ENCODE results near the gene EHBP1.

EHBP1 gene

DNA sequence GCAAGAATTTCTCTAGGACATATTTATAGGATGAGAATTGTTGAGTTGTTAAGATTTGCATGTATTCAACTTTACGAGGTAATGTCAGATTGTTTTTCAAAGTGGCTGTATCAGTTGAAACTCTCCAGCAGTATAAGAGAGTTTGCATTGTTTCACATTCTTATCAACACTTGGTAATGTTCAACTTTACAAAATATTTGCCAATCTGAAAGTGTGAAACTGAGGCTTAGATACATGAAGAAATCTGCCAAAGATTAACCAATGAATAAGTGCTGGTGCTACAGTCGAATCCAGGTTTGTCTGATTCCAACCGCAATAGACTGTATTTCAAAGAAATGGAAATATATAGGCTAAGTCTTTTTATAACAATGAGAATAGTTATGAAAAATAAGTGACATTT lies 117.0 kb downstream of the EHBP1 start:
- DNase-seq (ENCODE audit: low spot score): no peak

DNA sequence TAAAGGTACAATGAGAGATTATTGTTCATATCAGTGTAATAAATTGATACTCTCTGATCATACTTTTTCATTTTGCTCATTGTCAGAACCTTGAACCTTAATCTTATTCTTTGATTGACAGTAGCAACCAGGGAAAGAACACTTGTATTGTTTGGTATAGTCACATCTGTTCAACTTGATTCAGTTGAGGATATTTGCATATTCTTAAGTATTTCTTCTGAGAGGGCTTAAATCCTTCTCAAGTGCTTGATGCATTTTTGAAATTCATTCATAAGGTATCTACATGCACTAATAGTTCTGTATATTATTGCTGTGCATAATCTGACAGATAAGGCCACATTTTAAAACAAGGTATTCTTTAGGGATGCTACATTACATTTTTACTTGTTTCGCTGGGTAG lies 118.9 kb downstream of the EHBP1 start:
- DNase-seq (ENCODE audit: low spot score): no peak

GRCh38 chr2:62826141-62826540 lies 120.6 kb downstream of the EHBP1 start:
- no peak for DNase-seq (ENCODE audit: low spot score)

GRCh38 chr2:62826953-62827675 lies 121.6 kb downstream of the EHBP1 start:
- no peak for DNase-seq (ENCODE audit: low spot score)

- no peak for DNase-seq (ENCODE audit: low spot score)
Measured at GRCh38 chr2:62831729-62832128, 126.2 kb downstream of the EHBP1 start.

DNA sequence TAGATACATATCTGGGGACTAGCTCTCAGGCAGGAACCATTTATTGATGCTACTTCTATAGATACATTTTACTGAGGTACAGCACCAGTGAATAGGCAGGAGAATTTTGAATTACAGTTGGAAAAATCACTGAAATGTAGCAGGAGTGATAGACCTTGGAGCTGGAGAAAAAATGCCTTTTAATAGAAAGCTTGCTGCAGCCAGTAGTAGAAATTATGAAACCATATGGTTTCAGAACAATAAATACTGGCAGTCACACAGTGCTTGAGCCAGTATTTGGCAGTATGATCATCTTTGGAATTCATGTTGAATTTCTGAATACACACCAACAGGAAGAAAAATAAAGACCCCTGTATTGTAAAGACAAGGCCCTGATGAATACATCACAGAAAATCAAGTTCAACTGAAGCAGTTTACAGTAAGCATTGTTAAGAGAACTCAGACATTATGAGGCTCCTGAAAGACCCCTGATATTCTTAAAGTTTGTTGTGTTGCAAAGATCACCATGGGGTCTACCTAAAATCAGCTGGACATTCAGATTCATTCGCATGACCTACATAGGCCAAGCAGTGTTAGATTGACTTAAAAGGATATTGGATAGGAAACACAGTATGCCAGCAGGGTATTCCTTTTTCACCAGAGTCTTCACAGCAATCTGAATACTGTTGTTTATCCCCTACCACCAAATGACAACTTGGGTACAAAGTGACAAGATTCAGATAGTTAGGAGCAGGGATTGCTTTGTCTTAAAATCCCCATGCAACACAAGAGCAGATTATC lies 139.0 kb downstream of the EHBP1 start:
- DNase-seq (ENCODE audit: low spot score): no peak

DNA sequence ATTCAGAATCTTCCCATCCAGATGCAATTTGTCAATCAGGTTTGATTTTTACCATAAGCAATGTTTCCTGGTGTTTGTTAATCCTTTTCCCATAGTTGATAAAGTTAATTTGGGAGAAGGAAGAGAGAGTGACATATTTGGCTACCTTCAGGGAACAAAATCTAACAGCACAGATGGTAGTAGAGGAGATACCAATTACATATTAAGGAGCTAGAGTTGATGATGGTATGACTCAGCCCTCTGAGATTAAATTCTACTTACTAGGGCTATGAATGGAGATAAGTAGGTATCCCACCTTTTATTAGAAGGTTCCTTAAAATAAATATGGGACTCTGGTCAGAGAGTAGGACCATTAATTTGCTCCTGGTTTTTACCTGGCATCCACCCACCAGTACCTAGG lies 139.7 kb downstream of the EHBP1 start:
- no peak for DNase-seq (ENCODE audit: low spot score)

GRCh38 chr2:62852254-62852653 lies 146.7 kb downstream of the EHBP1 start:
- DNase-seq (ENCODE audit: low spot score): no peak

GRCh38 chr2:62854600-62855514 lies 149.3 kb downstream of the EHBP1 start:
- DNase-seq (ENCODE audit: low spot score): no peak

DNA sequence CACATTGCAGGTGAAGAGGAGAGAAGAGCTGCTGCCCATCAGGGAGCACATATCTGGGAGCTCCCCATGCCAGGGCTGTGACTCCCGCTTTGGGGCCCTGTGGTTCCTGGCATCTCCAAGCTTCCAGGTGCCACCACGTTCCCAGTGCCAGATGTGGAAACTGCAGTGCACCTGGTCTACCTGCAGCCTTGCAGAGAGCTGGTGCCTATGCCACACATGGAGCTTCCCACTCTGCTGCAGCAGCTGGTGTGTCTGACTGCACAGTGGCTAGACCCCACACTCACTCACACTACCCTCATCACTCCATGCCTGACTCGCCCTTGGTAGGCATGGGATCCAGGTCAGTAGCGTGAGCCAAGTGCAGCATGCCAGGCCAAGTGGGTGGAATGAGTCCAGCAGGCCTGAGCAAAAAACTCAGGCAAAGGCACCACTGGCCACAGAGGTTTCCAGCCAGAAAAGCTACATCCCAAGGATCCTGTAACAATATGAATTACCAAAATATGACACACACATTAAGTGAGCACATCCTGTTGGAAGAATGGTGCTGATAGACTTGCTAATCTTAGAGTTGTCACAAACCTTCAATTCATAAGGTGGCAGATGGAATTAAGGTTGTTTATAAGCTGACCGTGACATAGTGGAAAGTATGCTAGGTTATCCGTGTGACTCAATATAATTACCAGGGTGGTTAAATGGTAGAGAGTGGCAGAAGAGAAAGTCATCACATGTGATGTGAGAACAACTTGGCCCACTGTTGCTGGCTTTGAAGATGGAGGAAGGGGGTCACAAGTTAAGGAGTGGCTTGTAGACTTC lies 150.9 kb downstream of the EHBP1 start:
- DNase-seq (ENCODE audit: low spot score): no peak

DNA sequence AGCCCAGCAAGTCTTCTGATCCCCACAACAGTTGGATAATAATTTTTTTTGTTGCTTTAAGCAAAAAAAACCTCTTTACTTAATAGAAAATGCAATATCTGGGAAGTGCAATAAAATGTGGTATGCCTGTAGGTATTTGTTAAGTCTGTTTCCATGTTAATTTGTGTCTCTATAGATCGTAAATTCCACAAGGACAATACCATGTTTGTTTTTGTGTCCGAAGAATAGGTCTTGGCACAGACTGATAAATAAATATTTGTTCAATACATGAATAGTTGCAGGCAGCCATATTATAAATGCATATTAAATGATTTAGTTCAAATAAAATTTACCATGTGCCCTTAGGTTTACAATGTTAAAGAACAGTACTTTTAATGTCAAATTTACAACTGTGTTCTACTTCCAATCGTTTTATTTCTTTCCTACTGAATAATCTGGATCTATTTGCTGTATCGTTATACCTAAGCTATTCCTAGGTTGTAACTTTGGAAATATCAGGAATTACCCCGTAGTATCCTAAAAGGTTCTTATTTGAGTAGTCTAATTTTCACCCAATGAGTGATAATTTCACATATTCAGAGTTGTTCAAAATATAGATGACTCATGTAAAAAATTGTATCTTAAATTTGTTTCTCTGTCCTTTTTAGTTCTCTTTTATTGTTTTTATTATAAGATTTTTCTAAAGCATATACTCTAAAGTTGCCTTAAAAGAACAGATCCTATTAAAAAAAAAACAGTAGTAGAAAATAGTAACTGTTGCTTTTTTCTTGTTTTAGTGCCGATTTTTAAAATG lies 151.8 kb downstream of the EHBP1 start:
- DNase-seq (ENCODE audit: low spot score): no peak

- DNase-seq (ENCODE audit: low spot score): no peak
Measured at GRCh38 chr2:62858231-62858832, 152.8 kb downstream of the EHBP1 start.

- no peak for DNase-seq (ENCODE audit: low spot score)
Measured at GRCh38 chr2:62868947-62869346, 163.4 kb downstream of the EHBP1 start.

- DNase-seq (ENCODE audit: low spot score): no peak
Measured at GRCh38 chr2:62870966-62871365, 165.5 kb downstream of the EHBP1 start.

GRCh38 chr2:62871506-62871905 lies 166.0 kb downstream of the EHBP1 start:
- DNase-seq (ENCODE audit: low spot score): no peak

- no peak for DNase-seq (ENCODE audit: low spot score)
Measured at GRCh38 chr2:62873603-62874002, 168.1 kb downstream of the EHBP1 start.

DNA sequence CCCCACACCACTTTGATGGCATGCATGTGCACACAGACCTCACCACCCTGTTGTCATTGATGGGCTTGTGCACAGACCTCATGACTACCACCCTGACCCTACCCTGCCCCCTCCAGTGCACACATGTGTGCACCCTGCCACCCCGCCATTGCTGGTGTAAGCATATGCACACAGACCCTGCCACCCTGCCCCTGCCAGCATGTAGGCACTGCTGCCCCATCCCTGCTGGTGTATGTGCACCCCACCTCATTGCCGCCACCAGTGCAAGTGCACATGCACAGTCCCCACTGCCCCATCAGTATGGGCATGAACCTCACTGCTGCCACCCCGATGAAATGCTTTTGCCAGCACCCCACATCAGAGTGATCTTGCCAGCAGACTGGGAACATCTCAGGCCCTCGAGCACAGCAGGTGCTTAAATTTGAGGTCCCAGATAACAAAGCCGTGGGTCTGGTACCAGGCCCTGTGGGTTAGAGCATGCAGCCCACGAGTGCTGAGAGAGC lies 169.4 kb downstream of the EHBP1 start:
- DNase-seq (ENCODE audit: low spot score): no peak

DNA sequence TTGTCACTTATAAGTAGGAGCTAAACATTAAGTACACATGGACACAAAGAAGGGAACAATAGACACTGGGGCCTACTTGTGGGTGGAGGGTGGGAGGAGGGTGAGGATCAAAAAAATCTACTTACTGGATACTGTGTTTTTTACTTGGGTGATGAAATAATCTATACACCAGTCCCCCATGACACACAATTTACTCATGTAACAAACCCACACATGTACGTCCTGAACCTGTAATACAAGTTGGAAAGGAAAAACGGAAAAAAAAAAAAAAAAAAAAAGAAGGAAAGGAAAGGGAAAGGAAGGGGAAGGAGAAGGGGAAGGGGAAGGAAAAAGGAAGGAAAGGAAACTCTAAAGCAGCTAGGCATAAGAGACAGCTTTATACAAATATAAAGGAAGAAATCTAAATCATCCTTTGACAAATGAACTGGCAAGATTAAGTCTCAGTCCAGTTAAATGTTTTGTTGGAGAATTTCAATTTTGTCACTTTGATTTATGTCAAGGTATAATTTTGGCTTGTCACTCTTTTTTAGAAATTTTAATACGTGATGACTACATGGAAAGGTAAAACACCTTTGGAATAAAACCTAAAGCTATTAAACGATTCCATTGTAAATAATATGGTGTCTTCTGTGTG lies 175.8 kb downstream of the EHBP1 start:
- no peak for DNase-seq (ENCODE audit: low spot score)

DNA sequence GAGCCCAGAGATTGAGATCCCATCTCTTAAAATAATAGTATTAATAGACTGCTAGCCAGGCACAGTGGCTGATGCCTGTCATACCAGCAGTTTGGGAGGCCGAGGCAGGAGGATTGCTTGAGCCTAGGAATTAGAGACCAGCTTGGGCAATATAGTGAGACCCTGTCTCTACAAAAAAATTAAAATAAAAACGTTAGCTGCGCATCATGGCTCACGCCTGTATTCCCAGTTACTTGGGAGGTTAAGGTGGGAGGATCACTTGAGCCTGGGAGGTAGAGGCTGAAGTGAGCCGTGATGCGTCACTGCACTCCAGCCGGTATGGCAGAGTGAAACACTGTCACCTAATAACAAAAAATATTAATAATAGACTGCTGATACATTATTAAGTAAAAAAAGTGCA lies 178.1 kb downstream of the EHBP1 start:
- no peak for DNase-seq (ENCODE audit: low spot score)

DNA sequence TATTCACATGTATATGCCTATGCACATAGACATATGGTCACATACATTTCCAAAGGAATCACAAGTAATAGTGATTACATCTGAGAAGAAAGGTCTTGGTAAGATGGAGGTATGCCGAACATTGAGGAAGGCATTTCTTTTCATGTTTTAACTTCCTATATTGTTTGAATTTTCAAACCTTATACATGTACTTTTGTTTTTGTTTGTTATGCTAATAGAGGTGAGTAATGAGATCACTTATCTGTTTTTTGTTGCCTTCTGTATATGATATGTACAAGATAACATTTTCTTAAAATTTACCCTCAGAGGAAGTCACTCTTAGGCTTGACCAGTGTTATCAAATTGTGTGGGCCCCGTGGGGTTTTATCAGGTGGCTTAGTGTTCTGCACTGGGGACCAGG lies 178.6 kb downstream of the EHBP1 start:
- DNase-seq (ENCODE audit: low spot score): no peak
